ENCODE results near the gene TGFA. TPM values are rescaled to one million over a fixed set of nuclear protein-coding genes. Genes with fewer than 3 reads are reported as not detected.

The TGFA gene
- total RNA-seq, 1 experiment from 2014 or later: 2.1 TPM

- peak; percentile 78 for DNase-seq (ENCODE audit: low read depth, low spot score)
- in situ Hi-C loops (cut with HindIII; ENCODE audit: low pct_unique_long_range_greater_than_20kb, low sequenced_read_pairs): no loop called here
Measured at GRCh38 chr2:70420143-70420542, 133.5 kb downstream of the TGFA start.

- DNase-seq (ENCODE audit: low read depth, low spot score): no peak
- in situ Hi-C loops (cut with HindIII; ENCODE audit: low pct_unique_long_range_greater_than_20kb, low sequenced_read_pairs): no loop called here
Measured at GRCh38 chr2:70418514-70418913, 135.1 kb downstream of the TGFA start.

- in situ Hi-C loops (cut with HindIII; ENCODE audit: low pct_unique_long_range_greater_than_20kb, low sequenced_read_pairs): no loop called here
- DNase-seq (ENCODE audit: low read depth, low spot score): no peak
Measured at GRCh38 chr2:70417011-70417410, 136.6 kb downstream of the TGFA start.

- in situ Hi-C loops (cut with HindIII; ENCODE audit: low pct_unique_long_range_greater_than_20kb, low sequenced_read_pairs): no loop called here
- peak; percentile 63 for DNase-seq (ENCODE audit: low read depth, low spot score)
Measured at GRCh38 chr2:70412294-70413070, 141.1 kb downstream of the TGFA start.

GRCh38 chr2:70411483-70412125 lies 142.0 kb downstream of the TGFA start:
- in situ Hi-C loops (cut with HindIII; ENCODE audit: low pct_unique_long_range_greater_than_20kb, low sequenced_read_pairs): no loop called here
- no peak for DNase-seq (ENCODE audit: low read depth, low spot score)

- in situ Hi-C loops (cut with HindIII; ENCODE audit: low pct_unique_long_range_greater_than_20kb, low sequenced_read_pairs): no loop called here
- no peak for DNase-seq (ENCODE audit: low read depth, low spot score)
Measured at GRCh38 chr2:70403267-70404053, 150.2 kb downstream of the TGFA start.

- DNase-seq (ENCODE audit: low read depth, low spot score): no peak
- in situ Hi-C loops (cut with HindIII; ENCODE audit: low pct_unique_long_range_greater_than_20kb, low sequenced_read_pairs): no loop called here
Measured at GRCh38 chr2:70400539-70400938, 153.1 kb downstream of the TGFA start.

- no peak for DNase-seq (ENCODE audit: low read depth, low spot score)
- in situ Hi-C loops (cut with HindIII; ENCODE audit: low pct_unique_long_range_greater_than_20kb, low sequenced_read_pairs): no loop called here
Measured at GRCh38 chr2:70399046-70399445, 154.6 kb downstream of the TGFA start.

Other genes with a start within 250 kb of the TGFA start
- gene ADD2, start 214.4 kb upstream of the TGFA start, total RNA-seq (2014; rRNA removed; shearing (Covaris generic)): 5.2 and 5.7 TPM in 2 replicates
- not detected in 2 replicates for gene FIGLA, start 236.8 kb upstream of the TGFA start, total RNA-seq (2014; rRNA removed; shearing (Covaris generic))

Measured in SK-MEL-5 (cell line).